Measurements from ENCODE around the gene RDH14. TPM values are rescaled to one million over a fixed set of nuclear protein-coding genes. Genes with fewer than 3 reads are reported as not detected.

The RDH14 gene
- total and polyA plus RNA-seq, 5 donors from 2014 or later, result 11.7 to 45.4 (median 43.5) TPM

- Mint-ChIP-seq H3K27me3 (no peaks in the 10 kb centered on the region), H3K27ac (no peak overlapping the region), H3K9me3 (no peaks in the 10 kb centered on the region), H3K36me3 (peaks cover 4% of the 10 kb centered on the region), H3K4me3 (no peak overlapping the region), H3K4me1 (peaks cover 22 to 55% (median 43%) of the 10 kb centered on the region in 4 donors)
- Histone ChIP-seq H3K27me3 (ENCODE audit: control insufficient read depth, insufficient read depth, low read length) (no peaks in the 10 kb centered on the region), H3K36me3 (ENCODE audit: control insufficient read depth, insufficient read depth, low read length) (no peaks in the 10 kb centered on the region), H3K4me1 (ENCODE audit: control insufficient read depth, insufficient read depth, low read length, poor library complexity, severe bottlenecking) (peaks cover 6% of the 10 kb centered on the region), H3K9me3 (ENCODE audit: control insufficient read depth in 2 of 2, low read length in 2 of 2) (no peaks in the 10 kb centered on the region), H3K27ac (ENCODE audit: insufficient read depth, low read length, poor library complexity, severe bottlenecking) (no peak overlapping the region), H3K4me3 (ENCODE audit: low read depth, low read length) (no peak overlapping the region)
- ATAC-seq (ENCODE audit: low read depth in 2 of 2), result no peak
- no peak for DNase-seq
Measured at GRCh38 chr2:18549083-18549482, 11.4 kb downstream of the RDH14 start.

GRCh38 chr2:18548621-18549020 lies 11.8 kb downstream of the RDH14 start:
- Mint-ChIP-seq H3K4me3 (no peak overlapping the region), H3K9me3 (no peaks in the 10 kb centered on the region), H3K27me3 (peaks cover under 1% of the 10 kb centered on the region), H3K4me1 (peaks cover 22 to 52% (median 42%) of the 10 kb centered on the region in 4 donors), H3K27ac (no peak overlapping the region), H3K36me3 (peaks cover 4% of the 10 kb centered on the region)
- no peaks in the 10 kb centered on the region for H3K36me3 ChIP-seq (ENCODE audit: control insufficient read depth, insufficient read depth, low read length)
- H3K4me1 ChIP-seq (ENCODE audit: control insufficient read depth, insufficient read depth, low read length, poor library complexity, severe bottlenecking), result peaks cover 6% of the 10 kb centered on the region
- H3K9me3 ChIP-seq (ENCODE audit: control insufficient read depth in 2 of 2, low read length in 2 of 2), result no peaks in the 10 kb centered on the region
- H3K27me3 ChIP-seq (ENCODE audit: control insufficient read depth, insufficient read depth, low read length), result no peaks in the 10 kb centered on the region
- no peak for DNase-seq
- no peak overlapping the region for H3K27ac ChIP-seq (ENCODE audit: insufficient read depth, low read length, poor library complexity, severe bottlenecking)
- no peak for ATAC-seq (ENCODE audit: low read depth in 2 of 2)
- no peak overlapping the region for H3K4me3 ChIP-seq (ENCODE audit: low read depth, low read length)

- no peaks in the 10 kb centered on the region for H3K27me3 ChIP-seq (ENCODE audit: control insufficient read depth, insufficient read depth, low read length)
- Mint-ChIP-seq H3K36me3 (no peaks in the 10 kb centered on the region), H3K4me1 (peaks cover 11 to 36% (median 33%) of the 10 kb centered on the region in 4 donors), H3K27me3 (peaks cover 4% of the 10 kb centered on the region), H3K27ac (peak overlapping the region in 1 of 3 donors; percentile 40), H3K9me3 (peaks cover 0 to 3% (median 0%) of the 10 kb centered on the region in 7 donors), H3K4me3 (no peak overlapping the region)
- DNase-seq (peak in 1 of 3 donors; percentile 8), ATAC-seq (ENCODE audit: low read depth in 2 of 2) (no peak)
- H3K27ac ChIP-seq (ENCODE audit: insufficient read depth, low read length, poor library complexity, severe bottlenecking), result no peak overlapping the region
- no peaks in the 10 kb centered on the region for H3K36me3 ChIP-seq (ENCODE audit: control insufficient read depth, insufficient read depth, low read length)
- H3K9me3 ChIP-seq (ENCODE audit: control insufficient read depth in 2 of 2, low read length in 2 of 2), result no peaks in the 10 kb centered on the region
- H3K4me3 ChIP-seq (ENCODE audit: low read depth, low read length), result no peak overlapping the region
- no peaks in the 10 kb centered on the region for H3K4me1 ChIP-seq (ENCODE audit: control insufficient read depth, insufficient read depth, low read length, poor library complexity, severe bottlenecking)
Measured at GRCh38 chr2:18546567-18546966, 13.9 kb downstream of the RDH14 start.

- Histone ChIP-seq H3K4me1 (ENCODE audit: control insufficient read depth, insufficient read depth, low read length, poor library complexity, severe bottlenecking) (no peaks in the 10 kb centered on the region), H3K9me3 (ENCODE audit: control insufficient read depth in 2 of 2, low read length in 2 of 2) (peaks cover 0 to 6% of the 10 kb centered on the region in 2 experiments), H3K27ac (ENCODE audit: insufficient read depth, low read length, poor library complexity, severe bottlenecking) (no peak overlapping the region), H3K4me3 (ENCODE audit: low read depth, low read length) (no peak overlapping the region), H3K36me3 (ENCODE audit: control insufficient read depth, insufficient read depth, low read length) (no peaks in the 10 kb centered on the region), H3K27me3 (ENCODE audit: control insufficient read depth, insufficient read depth, low read length) (no peaks in the 10 kb centered on the region)
- peaks cover 11 to 29% (median 25%) of the 10 kb centered on the region in 4 donors for H3K4me1 Mint-ChIP-seq
- H3K27me3 Mint-ChIP-seq, result peaks cover 4% of the 10 kb centered on the region
- no peak for ATAC-seq (ENCODE audit: low read depth in 2 of 2)
- no peak for DNase-seq
- H3K9me3 Mint-ChIP-seq, result peaks cover 0 to 9% (median 0%) of the 10 kb centered on the region in 7 donors
- no peak overlapping the region for H3K27ac Mint-ChIP-seq
- H3K36me3 Mint-ChIP-seq, result no peaks in the 10 kb centered on the region
- H3K4me3 Mint-ChIP-seq, result no peak overlapping the region
Measured at GRCh38 chr2:18545384-18545783, 15.1 kb downstream of the RDH14 start.

GRCh38 chr2:18544171-18544570 lies 16.3 kb downstream of the RDH14 start:
- Mint-ChIP-seq H3K4me3 (no peak overlapping the region), H3K9me3 (peaks cover 0 to 9% (median 0%) of the 10 kb centered on the region in 7 donors), H3K27me3 (peaks cover 4% of the 10 kb centered on the region), H3K27ac (no peak overlapping the region), H3K36me3 (no peaks in the 10 kb centered on the region), H3K4me1 (peaks cover 11 to 20% (median 16%) of the 10 kb centered on the region in 4 donors)
- ATAC-seq (ENCODE audit: low read depth in 2 of 2) (no peak), DNase-seq (no peak)
- no peak overlapping the region for H3K4me3 ChIP-seq (ENCODE audit: low read depth, low read length)
- H3K36me3 ChIP-seq (ENCODE audit: control insufficient read depth, insufficient read depth, low read length), result no peaks in the 10 kb centered on the region
- H3K9me3 ChIP-seq (ENCODE audit: control insufficient read depth in 2 of 2, low read length in 2 of 2), result peaks cover 0 to 6% of the 10 kb centered on the region in 2 experiments
- H3K4me1 ChIP-seq (ENCODE audit: control insufficient read depth, insufficient read depth, low read length, poor library complexity, severe bottlenecking), result no peaks in the 10 kb centered on the region
- H3K27me3 ChIP-seq (ENCODE audit: control insufficient read depth, insufficient read depth, low read length), result peaks cover 1% of the 10 kb centered on the region
- H3K27ac ChIP-seq (ENCODE audit: insufficient read depth, low read length, poor library complexity, severe bottlenecking), result no peak overlapping the region

- peaks cover 0 to 3% (median 1%) of the 10 kb centered on the region in 4 donors for H3K4me1 Mint-ChIP-seq
- H3K4me3 ChIP-seq (ENCODE audit: low read depth, low read length), result no peak overlapping the region
- no peak for DNase-seq
- no peaks in the 10 kb centered on the region for H3K36me3 Mint-ChIP-seq
- peaks cover 4% of the 10 kb centered on the region for H3K27me3 Mint-ChIP-seq
- no peak for ATAC-seq (ENCODE audit: low read depth in 2 of 2)
- H3K9me3 ChIP-seq (ENCODE audit: control insufficient read depth in 2 of 2, low read length in 2 of 2), result peaks cover 0 to 6% of the 10 kb centered on the region in 2 experiments
- H3K4me3 Mint-ChIP-seq, result no peak overlapping the region
- H3K36me3 ChIP-seq (ENCODE audit: control insufficient read depth, insufficient read depth, low read length), result no peaks in the 10 kb centered on the region
- no peak overlapping the region for H3K27ac ChIP-seq (ENCODE audit: insufficient read depth, low read length, poor library complexity, severe bottlenecking)
- no peaks in the 10 kb centered on the region for H3K4me1 ChIP-seq (ENCODE audit: control insufficient read depth, insufficient read depth, low read length, poor library complexity, severe bottlenecking)
- peaks cover 0 to 9% (median 0%) of the 10 kb centered on the region in 7 donors for H3K9me3 Mint-ChIP-seq
- peaks cover 6% of the 10 kb centered on the region for H3K27me3 ChIP-seq (ENCODE audit: control insufficient read depth, insufficient read depth, low read length)
- no peak overlapping the region for H3K27ac Mint-ChIP-seq
Measured at GRCh38 chr2:18540872-18541271, 19.6 kb downstream of the RDH14 start.

- no peak overlapping the region for H3K4me3 ChIP-seq (ENCODE audit: low read depth, low read length)
- peaks cover 6% of the 10 kb centered on the region for H3K27me3 ChIP-seq (ENCODE audit: control insufficient read depth, insufficient read depth, low read length)
- Mint-ChIP-seq H3K27me3 (no peaks in the 10 kb centered on the region), H3K4me1 (no peaks in the 10 kb centered on the region), H3K9me3 (peaks cover 0 to 7% (median 2%) of the 10 kb centered on the region in 7 donors), H3K36me3 (no peaks in the 10 kb centered on the region), H3K27ac (no peak overlapping the region), H3K4me3 (no peak overlapping the region)
- H3K27ac ChIP-seq (ENCODE audit: insufficient read depth, low read length, poor library complexity, severe bottlenecking), result no peak overlapping the region
- ATAC-seq (ENCODE audit: low read depth in 2 of 2), result no peak
- no peaks in the 10 kb centered on the region for H3K36me3 ChIP-seq (ENCODE audit: control insufficient read depth, insufficient read depth, low read length)
- DNase-seq, result no peak
- H3K9me3 ChIP-seq (ENCODE audit: control insufficient read depth in 2 of 2, low read length in 2 of 2), result peaks cover 0 to 6% of the 10 kb centered on the region in 2 experiments
- H3K4me1 ChIP-seq (ENCODE audit: control insufficient read depth, insufficient read depth, low read length, poor library complexity, severe bottlenecking), result no peaks in the 10 kb centered on the region
Measured at GRCh38 chr2:18536697-18537096, 23.8 kb downstream of the RDH14 start.

GRCh38 chr2:18536100-18536499 lies 24.4 kb downstream of the RDH14 start:
- Histone ChIP-seq H3K27me3 (ENCODE audit: control insufficient read depth, insufficient read depth, low read length) (peaks cover 6% of the 10 kb centered on the region), H3K36me3 (ENCODE audit: control insufficient read depth, insufficient read depth, low read length) (no peaks in the 10 kb centered on the region), H3K4me1 (ENCODE audit: control insufficient read depth, insufficient read depth, low read length, poor library complexity, severe bottlenecking) (no peaks in the 10 kb centered on the region), H3K9me3 (ENCODE audit: control insufficient read depth in 2 of 2, low read length in 2 of 2) (peaks cover 0 to 6% of the 10 kb centered on the region in 2 experiments), H3K27ac (ENCODE audit: insufficient read depth, low read length, poor library complexity, severe bottlenecking) (no peak overlapping the region), H3K4me3 (ENCODE audit: low read depth, low read length) (no peak overlapping the region)
- DNase-seq, result no peak
- H3K27me3 Mint-ChIP-seq, result no peaks in the 10 kb centered on the region
- H3K4me1 Mint-ChIP-seq, result no peaks in the 10 kb centered on the region
- no peak overlapping the region for H3K27ac Mint-ChIP-seq
- no peak for ATAC-seq (ENCODE audit: low read depth in 2 of 2)
- no peak overlapping the region for H3K4me3 Mint-ChIP-seq
- peaks cover 0 to 5% (median 2%) of the 10 kb centered on the region in 7 donors for H3K9me3 Mint-ChIP-seq
- H3K36me3 Mint-ChIP-seq, result no peaks in the 10 kb centered on the region

Measured in CD4-positive, CD25-positive, alpha-beta regulatory T cell (primary cell).